OCI-LY7 (cell line): ENCODE data around the gene LRRFIP1.

Experiments used
- CTCF ChIP-seq: fragments of 200-600 bp; sonication (generic); conservative IDR thresholded peaks from 2 replicates; pipeline ENCODE4 v1.5.1; 2014; ENCODE audit warnings: mild to moderate bottlenecking, antibody characterized with exemption, low read length, moderate library complexity, mixed read lengths
- EZH2phosphoT487 ChIP-seq: fragments of 200-600 bp; sonication (generic); IDR thresholded peaks from 2 replicates; pipeline ENCODE4 v1.6.1; 2018; ENCODE audit warnings: low read depth, borderline replicate concordance, mild to moderate bottlenecking, mixed run types, antibody characterized with exemption, low read length, moderate library complexity, mixed read lengths

DNA sequence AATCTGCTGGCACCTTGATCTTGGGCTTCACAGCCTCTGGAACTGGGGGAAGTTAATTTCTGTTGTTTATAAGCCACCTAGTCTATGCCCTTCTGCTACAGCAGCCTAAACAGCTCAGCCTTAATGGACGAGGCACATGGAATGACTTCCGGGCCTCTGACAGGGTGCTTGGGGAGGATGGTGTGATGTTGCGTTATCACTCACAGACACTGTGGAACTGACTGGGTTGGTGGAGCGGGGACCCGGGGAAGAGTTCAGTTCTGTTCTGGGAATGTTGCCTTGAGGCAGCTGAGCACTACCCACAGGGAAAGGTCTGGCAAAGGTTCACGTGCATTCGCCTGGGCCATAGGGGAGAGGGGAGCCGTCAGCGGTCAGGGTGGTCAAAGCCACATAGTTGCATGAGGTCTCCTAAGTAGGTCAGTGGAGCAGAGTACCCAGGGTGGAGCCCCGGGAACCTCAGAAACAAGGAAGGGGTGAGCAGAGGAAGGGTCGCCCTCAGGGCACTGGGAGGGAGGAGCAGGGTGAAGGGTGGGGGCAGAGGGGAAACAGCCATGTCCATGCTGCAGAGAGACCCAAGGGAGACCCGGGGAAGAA lies 36.2 kb downstream of the LRRFIP1 start:
- TF ChIP-seq CTCF (no peak), EZH2phosphoT487 (no peak)
